Stimulated activated effector memory CD8-positive, alpha-beta T cell treated with anti-CD3 and anti-CD28 coated beads, Interleukin-12 subunit alpha, Interleukin-12 subunit beta, amount 100 ng/mL, for 72 hours (primary cell): Measurements from ENCODE around the gene TOX2.
"Not testable (repeated sequence)": the region's sequence is repeated elsewhere in the genome, so short reads cannot be mapped to it uniquely, and the experiment has no call there.

Experiments
- ATAC-seq: fragments of 150-1000 bp; cut with Tn5 transposase; 2 replicates; pipeline ENCODE4 v1.10.0; 2021
- DNase-seq, 2 donors: peaks; one replicate each; pipeline ENCODE4 v3.0.0; 2021 to 2022; ENCODE audit warnings: low spot score in 2 of 2
- H3K27ac Mint-ChIP-seq: one replicate; pipeline ENCODE4 v1.8.0; 2022; ENCODE audit warnings: mild to moderate bottlenecking, mixed read lengths
- H3K36me3 Mint-ChIP-seq: one replicate; pipeline ENCODE4 v1.8.0; 2022; ENCODE audit warnings: mild to moderate bottlenecking, mixed read lengths
- H3K4me1 Mint-ChIP-seq: one replicate; pipeline ENCODE4 v1.8.0; 2022; ENCODE audit warnings: mixed read lengths
- H3K4me3 Mint-ChIP-seq: one replicate; pipeline ENCODE4 v1.8.0; 2022; ENCODE audit warnings: mild to moderate bottlenecking, mixed read lengths
- H3K9me3 Mint-ChIP-seq: one replicate; pipeline ENCODE4 v1.8.0; 2022; ENCODE audit warnings: mixed read lengths

TOX2 gene

GRCh38 chr20:44035924-44036323, 121.3 kb downstream of the TOX2 start:
- no peak overlapping the region for H3K27ac Mint-ChIP-seq
- DNase-seq (peak in 1 of 2 donors; percentile 37), ATAC-seq (no peak)
- no peaks in the 10 kb centered on the region for H3K9me3 Mint-ChIP-seq
- peaks cover 29% of the 10 kb centered on the region for H3K4me1 Mint-ChIP-seq
- no peaks in the 10 kb centered on the region for H3K36me3 Mint-ChIP-seq
- H3K4me3 Mint-ChIP-seq: no peak overlapping the region

DNA sequence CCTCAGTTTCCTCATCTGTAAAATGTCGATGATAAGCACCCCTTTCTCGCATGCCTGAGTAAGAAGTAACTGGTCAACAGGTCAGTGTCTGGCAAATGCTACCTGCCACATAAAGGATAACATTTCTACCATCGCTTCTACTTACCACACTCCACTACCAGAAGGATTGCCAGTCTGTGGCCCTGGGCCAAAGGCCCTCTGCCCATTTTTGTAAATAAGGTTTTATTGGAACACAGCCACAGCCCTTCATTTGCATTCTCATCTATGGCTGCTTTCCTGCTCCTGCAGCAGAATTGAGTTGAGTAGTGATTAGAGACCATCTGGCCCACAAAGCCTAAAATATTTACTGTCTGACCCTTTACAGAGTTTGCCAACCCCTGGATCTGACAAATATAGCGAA, 121.8 kb downstream of the TOX2 start:
- Mint-ChIP-seq H3K4me1 (peaks cover 29% of the 10 kb centered on the region), H3K4me3 (no peak overlapping the region), H3K27ac (no peak overlapping the region), H3K36me3 (no peaks in the 10 kb centered on the region), H3K9me3 (no peaks in the 10 kb centered on the region)
- ATAC-seq (no peak), DNase-seq (no peak)

DNA sequence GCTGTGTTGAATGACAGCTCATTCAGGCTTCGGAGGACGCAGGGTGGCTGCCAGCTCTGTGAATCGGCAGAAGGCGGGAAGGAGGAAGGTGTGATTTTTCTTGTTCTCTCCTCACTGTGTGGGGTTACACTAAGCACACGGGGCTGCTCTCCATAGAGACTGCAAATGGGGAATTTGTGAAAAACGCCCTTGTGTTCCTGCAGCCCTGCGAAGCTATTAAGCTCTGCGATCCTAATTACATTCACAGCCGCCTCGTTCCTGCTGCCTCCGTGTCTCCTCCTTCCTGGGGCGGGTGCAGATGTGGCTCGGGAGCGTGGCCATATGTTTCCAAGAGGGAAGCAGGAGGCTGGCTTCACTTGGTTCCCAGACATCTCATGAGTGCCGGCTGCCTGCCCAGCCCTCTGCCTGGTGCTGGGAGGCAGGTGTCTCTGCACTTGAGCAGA, 124.0 kb downstream of the TOX2 start:
- DNase-seq (peak in 1 of 2 donors; percentile 35), ATAC-seq (no peak)
- Mint-ChIP-seq H3K36me3 (no peaks in the 10 kb centered on the region), H3K4me1 (peaks cover 21% of the 10 kb centered on the region), H3K4me3 (no peak overlapping the region), H3K27ac (peak overlapping the region; percentile 54), H3K9me3 (no peaks in the 10 kb centered on the region)

DNA sequence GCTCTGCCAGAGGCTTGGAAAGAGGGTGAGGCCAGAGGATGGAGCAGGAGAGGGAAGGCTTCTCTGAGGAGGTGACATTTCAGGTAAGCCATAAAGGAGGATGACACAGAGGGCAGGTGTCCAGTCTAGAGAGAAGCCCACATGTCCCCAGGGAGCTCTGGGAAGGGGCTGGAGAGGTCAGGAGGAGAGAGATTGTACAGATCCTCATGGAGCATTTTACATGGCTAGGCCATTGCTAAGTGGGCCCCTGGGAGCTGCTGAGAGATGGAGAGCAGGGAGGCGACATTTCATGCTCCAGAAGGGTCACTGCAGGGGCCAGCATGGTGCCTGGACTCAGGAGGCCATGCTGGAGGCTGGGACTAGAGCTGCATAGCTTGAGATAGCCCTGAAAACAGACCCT, 124.5 kb downstream of the TOX2 start:
- H3K27ac Mint-ChIP-seq: peak overlapping the region; percentile 54
- no peak overlapping the region for H3K4me3 Mint-ChIP-seq
- H3K9me3 Mint-ChIP-seq: no peaks in the 10 kb centered on the region
- no peaks in the 10 kb centered on the region for H3K36me3 Mint-ChIP-seq
- peaks cover 17% of the 10 kb centered on the region for H3K4me1 Mint-ChIP-seq
- ATAC-seq (no peak), DNase-seq (no peak)

DNA sequence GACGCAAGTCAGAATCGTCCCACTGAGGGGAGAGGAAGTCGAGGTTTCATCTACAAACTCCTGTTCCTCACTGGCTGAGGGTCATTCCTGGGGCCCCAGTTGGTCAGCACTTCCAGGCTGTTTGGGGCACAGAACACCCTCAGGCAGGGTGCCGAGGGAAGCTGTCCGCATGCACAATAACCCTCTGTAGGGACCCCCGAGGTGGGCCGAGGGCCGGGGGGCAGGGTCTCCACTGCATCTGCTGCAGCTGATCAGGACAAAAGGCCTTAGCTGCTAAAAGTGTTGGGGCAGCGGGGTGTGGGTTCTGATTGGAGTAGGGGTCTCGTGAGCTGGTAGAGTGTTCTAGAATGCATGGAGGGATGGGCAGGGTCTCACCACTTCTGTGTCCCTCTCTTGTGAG, 125.1 kb downstream of the TOX2 start:
- Mint-ChIP-seq H3K36me3 (no peaks in the 10 kb centered on the region), H3K27ac (no peak overlapping the region), H3K9me3 (no peaks in the 10 kb centered on the region), H3K4me3 (no peak overlapping the region), H3K4me1 (peaks cover 14% of the 10 kb centered on the region)
- ATAC-seq: no peak
- DNase-seq: no peak

DNA sequence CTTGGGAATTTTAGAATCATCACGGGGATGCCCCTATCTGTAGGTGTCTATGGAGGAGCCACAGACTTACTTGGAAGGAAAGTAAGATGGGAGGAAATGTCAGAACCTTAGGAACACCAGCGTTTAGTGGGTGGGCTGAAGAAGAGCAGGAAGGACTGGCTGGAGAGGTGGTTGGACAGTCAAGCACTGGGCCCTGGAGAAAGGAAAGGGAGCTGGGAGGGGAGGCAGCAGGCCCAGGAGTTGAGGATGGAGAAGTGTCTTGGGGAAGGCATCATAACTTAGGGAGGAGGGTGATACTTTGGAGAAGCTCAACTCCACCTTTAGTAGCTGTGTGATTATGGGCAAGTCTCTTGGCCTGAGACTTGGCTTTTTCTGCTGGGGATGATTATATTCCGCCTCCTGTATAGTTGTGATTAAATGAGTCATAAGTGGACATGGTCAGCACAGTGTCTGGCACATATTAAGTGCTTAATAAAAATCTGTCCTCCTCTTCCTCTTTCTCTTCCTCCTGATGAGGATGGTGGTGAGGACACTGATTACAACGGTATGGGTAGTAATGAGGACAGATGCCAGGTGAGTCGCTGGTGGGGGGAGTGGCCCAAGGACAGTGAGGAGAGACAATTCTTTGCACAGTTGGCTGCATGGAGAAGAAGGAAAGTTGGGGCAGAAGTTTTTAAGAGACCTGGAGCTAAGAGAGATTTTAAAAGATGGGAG, 125.7 kb downstream of the TOX2 start:
- ATAC-seq (no peak), DNase-seq (no peak)
- Mint-ChIP-seq H3K27ac (no peak overlapping the region), H3K4me3 (no peak overlapping the region), H3K4me1 (peaks cover 8% of the 10 kb centered on the region), H3K9me3 (no peaks in the 10 kb centered on the region), H3K36me3 (no peaks in the 10 kb centered on the region)

DNA sequence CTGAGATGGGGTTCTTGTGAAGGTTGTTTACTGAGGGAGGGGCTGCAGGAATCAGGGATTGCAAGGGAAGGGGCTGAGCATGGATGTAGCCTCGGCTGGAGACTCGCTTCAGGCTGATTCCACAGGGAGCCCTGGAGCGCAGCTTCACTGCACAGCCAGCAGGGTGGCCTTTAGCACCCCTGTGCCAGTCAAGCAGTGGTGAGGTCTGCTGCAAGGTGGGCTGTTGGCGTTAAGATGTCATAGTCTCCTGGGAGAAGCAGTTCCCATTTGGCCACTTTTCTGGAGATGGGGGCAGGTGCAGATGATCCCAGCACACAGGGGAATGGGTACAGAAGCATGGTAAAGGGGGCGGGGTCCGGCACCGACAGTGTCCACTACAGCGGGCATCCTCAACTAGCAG, 126.3 kb downstream of the TOX2 start:
- no peak overlapping the region for H3K4me3 Mint-ChIP-seq
- DNase-seq (no peak), ATAC-seq (no peak)
- H3K27ac Mint-ChIP-seq: no peak overlapping the region
- no peaks in the 10 kb centered on the region for H3K9me3 Mint-ChIP-seq
- peaks cover 7% of the 10 kb centered on the region for H3K4me1 Mint-ChIP-seq
- no peaks in the 10 kb centered on the region for H3K36me3 Mint-ChIP-seq

DNA sequence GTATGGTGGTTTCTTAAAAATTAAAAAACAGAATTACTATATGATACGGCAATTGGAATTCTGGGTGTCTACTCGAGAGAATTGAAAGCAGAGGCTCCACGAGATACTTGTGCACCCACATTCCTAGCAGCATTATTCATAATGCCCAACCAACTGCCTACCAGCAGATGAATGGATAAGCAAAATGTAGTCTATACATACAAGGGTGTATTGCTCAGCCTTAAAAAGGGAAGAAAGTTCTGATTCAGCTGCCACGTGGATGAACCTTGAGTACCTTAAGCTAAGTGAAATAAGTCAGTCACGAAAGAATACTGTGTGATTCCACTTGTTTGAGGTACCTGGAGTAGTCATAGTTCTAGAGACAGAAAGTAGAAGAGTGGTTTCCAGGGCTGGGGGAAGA, 130.1 kb downstream of the TOX2 start:
- H3K36me3 Mint-ChIP-seq, DNase-seq, H3K9me3 Mint-ChIP-seq, ATAC-seq, H3K4me3 Mint-ChIP-seq, H3K27ac Mint-ChIP-seq, H3K4me1 Mint-ChIP-seq: not testable (repeated sequence)

GRCh38 chr20:44050327-44050726, 135.7 kb downstream of the TOX2 start:
- no peak for ATAC-seq
- Mint-ChIP-seq H3K9me3 (no peaks in the 10 kb centered on the region), H3K4me1 (no peaks in the 10 kb centered on the region), H3K4me3 (no peak overlapping the region), H3K27ac (no peak overlapping the region), H3K36me3 (no peaks in the 10 kb centered on the region)
- no peak for DNase-seq

- Mint-ChIP-seq H3K36me3 (no peaks in the 10 kb centered on the region), H3K27ac (no peak overlapping the region), H3K9me3 (no peaks in the 10 kb centered on the region), H3K4me3 (no peak overlapping the region), H3K4me1 (no peaks in the 10 kb centered on the region)
- DNase-seq: peak in 1 of 2 donors; percentile 44
- ATAC-seq: no peak
Observed at GRCh38 chr20:44050925-44051660, 136.4 kb downstream of the TOX2 start.

GRCh38 chr20:44051661-44052000, 137.0 kb downstream of the TOX2 start:
- Mint-ChIP-seq H3K9me3 (no peaks in the 10 kb centered on the region), H3K27ac (no peak overlapping the region), H3K4me3 (no peak overlapping the region), H3K36me3 (no peaks in the 10 kb centered on the region), H3K4me1 (no peaks in the 10 kb centered on the region)
- ATAC-seq (no peak), DNase-seq (no peak)

DNA sequence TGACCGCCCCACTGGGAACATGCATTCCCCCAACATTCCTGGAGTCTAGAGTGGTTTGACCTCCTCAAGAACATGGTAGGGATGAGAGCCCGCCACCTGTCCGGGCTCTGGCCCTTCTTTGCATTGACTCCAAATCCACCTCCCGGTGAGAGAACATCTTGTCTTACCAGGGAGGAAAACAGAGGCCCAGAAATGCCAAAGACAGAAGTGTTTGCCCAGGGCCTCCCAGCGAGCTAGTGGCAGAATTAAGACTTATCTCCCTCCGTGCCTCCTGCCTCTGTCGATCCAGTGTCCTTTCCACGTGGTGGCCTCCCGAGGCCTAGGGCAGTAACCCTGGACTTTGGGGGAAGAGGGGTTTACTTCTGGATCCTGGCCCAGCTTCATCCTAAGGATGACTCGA, 137.5 kb downstream of the TOX2 start:
- Mint-ChIP-seq H3K4me1 (no peaks in the 10 kb centered on the region), H3K36me3 (no peaks in the 10 kb centered on the region), H3K27ac (no peak overlapping the region), H3K9me3 (no peaks in the 10 kb centered on the region), H3K4me3 (no peak overlapping the region)
- ATAC-seq (no peak), DNase-seq (peak in 1 of 2 donors; percentile 28)

DNA sequence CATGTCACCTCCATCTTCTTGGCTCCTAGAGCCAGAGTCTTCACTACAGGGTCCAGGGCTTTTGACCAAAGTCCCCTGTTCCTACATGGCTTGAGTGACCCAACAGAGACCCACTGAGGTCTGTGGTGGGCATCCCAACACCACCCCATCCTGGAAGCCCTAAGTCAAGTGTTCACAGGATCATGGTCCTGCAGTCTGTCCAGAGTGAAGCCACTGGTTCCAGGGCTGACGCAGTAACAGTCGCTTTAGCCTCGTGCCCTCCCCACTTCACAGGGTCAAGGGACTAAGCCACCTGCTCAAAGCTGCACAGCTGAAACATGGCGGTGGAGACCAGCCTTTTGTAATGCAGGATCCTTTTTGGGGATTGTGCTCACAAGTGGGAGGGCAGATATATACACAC, 138.4 kb downstream of the TOX2 start:
- DNase-seq (no peak), ATAC-seq (no peak)
- H3K27ac Mint-ChIP-seq: no peak overlapping the region
- no peaks in the 10 kb centered on the region for H3K9me3 Mint-ChIP-seq
- H3K4me1 Mint-ChIP-seq: no peaks in the 10 kb centered on the region
- H3K36me3 Mint-ChIP-seq: no peaks in the 10 kb centered on the region
- no peak overlapping the region for H3K4me3 Mint-ChIP-seq

DNA sequence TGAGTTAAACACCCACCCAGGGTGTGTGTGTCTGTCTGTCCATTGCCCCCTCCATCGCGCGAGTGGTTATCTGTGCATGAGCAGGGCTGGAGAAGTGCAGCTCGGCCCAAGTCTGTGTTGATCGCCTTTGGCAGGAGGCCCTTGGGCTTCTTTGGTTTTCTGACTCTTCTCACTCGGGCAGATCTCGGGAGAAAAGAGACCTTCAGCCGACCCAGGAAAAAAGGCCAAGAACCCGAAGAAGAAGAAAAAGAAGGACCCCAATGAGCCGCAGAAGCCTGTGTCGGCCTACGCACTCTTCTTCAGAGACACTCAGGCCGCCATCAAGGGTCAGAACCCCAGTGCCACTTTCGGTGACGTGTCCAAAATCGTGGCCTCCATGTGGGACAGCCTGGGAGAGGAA, 139.5 kb downstream of the TOX2 start:
- no peak overlapping the region for H3K4me3 Mint-ChIP-seq
- ATAC-seq (no peak), DNase-seq (no peak)
- H3K4me1 Mint-ChIP-seq: no peaks in the 10 kb centered on the region
- no peaks in the 10 kb centered on the region for H3K9me3 Mint-ChIP-seq
- no peak overlapping the region for H3K27ac Mint-ChIP-seq
- no peaks in the 10 kb centered on the region for H3K36me3 Mint-ChIP-seq

GRCh38 chr20:44054849-44055248, 140.2 kb downstream of the TOX2 start:
- DNase-seq (no peak), ATAC-seq (no peak)
- Mint-ChIP-seq H3K36me3 (no peaks in the 10 kb centered on the region), H3K4me1 (no peaks in the 10 kb centered on the region), H3K4me3 (no peak overlapping the region), H3K27ac (no peak overlapping the region), H3K9me3 (no peaks in the 10 kb centered on the region)

- Mint-ChIP-seq H3K9me3 (no peaks in the 10 kb centered on the region), H3K4me1 (no peaks in the 10 kb centered on the region), H3K27ac (no peak overlapping the region), H3K36me3 (no peaks in the 10 kb centered on the region), H3K4me3 (no peak overlapping the region)
- ATAC-seq: peak; percentile 63
- peak in 1 of 2 donors; percentile 58 for DNase-seq
Observed at GRCh38 chr20:44056010-44056698, 141.5 kb downstream of the TOX2 start.
